HK-2 (cell line): ENCODE measurements around the gene C17orf114.

Experiments used
- DNase-seq: peaks from one replicate; pipeline ENCODE4 v3.0.0-alpha.2; 2018; ENCODE audit not compliant: unreplicated experiment

Gene C17orf114

DNA sequence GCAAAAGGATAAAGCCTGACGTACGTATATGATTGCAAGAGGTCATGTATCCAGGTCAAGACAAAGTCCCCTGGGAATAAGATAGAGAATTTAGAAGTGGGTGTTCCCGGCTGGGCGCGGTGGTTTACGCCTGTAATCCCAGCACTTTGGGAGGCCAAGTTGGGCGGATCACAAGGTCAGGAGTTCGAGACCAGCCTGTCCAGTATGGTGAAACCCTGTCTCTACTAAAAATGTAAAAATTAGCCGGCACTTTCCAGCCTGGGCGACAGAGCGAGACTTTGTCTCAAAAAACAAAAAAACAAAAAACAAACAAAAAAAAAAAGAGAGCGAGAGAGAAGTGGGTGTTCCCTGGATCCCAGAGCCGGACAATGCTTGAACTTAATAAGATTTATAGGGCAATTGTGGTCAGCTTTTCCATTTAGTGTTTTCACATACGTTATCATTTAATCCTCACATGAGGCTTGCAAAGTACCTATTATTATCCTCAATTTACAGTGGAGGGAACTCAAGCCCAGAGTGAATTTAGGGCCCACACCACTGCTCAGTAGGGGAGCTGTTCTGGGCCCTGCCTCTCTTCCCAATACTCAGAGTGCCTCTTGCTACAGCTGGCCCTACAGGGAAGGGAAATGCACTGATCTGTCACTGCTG lies 13.8 kb downstream of the C17orf114 start:
- DNase-seq: no peak

- DNase-seq: no peak
These were observed 15.6 kb downstream of the C17orf114 start for GRCh38 chr17:4786516-4786915.

DNA sequence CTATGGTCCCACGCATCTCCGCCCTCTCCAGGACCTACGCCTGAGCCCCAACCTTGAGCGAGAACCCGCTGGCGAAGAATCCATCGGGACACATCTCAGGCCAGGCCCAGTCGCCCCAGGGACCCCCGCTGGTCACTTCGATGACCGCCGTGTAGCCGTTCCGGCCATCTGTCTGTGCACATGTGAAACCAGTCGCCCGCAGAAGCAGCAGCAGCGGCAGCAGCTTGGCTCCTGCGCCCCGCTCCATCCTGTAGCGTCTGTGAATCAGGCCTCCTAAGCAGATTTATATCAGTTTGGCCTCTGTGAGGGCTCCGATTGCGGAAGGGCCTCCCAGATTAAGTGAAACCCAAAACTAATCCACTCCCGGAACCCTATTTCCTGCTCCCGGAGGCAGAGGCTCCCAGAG lies 16.0 kb downstream of the C17orf114 start, which contains the start of gene VMO1:
Gene VMO1 (minus strand): TSS at position 259 of the 406 bp plus-strand sequence. CDS start 12 bp downstream, at position 247.
- DNase-seq: no peak

DNA sequence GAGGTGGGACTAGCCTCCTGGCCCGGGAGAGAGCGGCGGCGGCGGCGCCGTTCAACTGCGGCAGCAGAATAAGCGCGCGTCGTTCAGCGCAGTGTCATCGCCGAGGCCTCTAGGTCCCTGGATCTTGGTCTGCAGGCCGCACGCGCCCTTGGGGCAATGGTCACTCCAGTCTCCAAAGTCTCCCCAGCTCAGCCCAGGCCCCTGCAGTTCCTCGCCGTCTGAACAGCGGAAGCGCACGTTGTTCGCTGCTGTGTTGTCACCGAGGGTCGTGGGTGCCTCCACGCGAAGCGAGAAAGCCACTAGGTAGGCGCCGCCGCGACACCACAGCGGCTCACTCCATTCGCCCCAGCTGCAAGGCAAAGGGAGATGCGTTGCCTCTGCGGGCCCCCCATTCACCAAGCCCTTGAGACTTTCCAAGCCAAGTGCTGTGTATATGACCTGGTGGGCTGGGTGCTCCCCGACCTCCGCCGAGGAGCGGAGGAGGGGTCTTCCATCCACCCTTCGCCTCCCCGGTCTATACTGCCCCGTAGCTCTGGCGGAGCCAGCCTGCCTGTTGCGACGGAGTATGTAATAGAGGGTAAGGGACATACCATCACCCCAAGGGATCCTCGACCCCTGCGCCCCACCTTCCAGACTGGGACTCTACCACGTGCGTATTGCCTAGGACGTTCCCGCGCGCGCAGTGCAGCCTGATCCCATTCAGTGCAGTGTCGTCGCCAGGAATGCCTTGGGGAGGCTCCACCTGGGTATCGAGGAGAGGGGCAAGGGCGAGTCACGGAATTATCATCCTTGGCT lies 16.6 kb downstream of the C17orf114 start:
- DNase-seq: no peak

- no peak for DNase-seq
These were observed 19.5 kb downstream of the C17orf114 start for GRCh38 chr17:4782652-4783051.

GRCh38 chr17:4780325-4780955 lies 21.7 kb downstream of the C17orf114 start:
- DNase-seq: no peak

DNA sequence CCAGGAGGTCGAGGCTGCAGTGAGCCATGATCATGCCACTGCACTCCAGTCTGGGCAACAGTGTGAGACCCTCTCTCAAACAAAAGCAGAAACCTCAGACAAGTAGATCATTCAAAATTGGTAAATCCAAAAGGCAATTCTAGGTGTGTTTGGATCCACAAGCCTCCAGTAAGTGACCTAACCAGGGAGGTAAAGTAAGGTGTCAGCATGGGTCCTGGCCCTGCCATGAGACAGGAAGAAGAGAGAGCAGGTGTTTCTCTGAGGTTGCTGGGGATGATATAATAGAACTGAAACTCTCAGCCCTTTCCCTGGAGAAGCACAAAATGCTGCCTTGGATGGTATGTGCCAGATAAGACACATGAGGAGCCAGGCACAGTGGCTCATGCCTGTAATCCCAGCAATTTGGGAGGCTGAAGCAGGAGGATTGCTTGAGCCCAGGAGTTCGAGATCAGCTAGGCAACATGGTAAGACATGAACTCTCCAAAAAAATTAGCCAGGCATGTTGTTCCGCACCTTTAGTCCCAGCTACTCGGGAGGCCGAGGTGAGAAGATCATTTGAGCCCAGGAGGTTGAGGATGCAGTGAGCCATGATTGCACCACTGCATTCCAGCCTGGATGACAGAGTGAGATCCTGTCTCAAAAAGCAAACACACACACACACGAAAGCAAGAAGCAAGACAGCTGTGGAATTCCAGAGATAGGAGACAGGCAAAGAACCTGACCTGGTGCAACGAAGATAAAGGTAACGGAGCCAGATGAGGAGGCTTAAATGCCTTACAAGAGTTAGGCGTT lies 24.0 kb downstream of the C17orf114 start:
- DNase-seq: no peak

GRCh38 chr17:4772235-4772613 lies 29.9 kb downstream of the C17orf114 start:
- DNase-seq: no peak

DNA sequence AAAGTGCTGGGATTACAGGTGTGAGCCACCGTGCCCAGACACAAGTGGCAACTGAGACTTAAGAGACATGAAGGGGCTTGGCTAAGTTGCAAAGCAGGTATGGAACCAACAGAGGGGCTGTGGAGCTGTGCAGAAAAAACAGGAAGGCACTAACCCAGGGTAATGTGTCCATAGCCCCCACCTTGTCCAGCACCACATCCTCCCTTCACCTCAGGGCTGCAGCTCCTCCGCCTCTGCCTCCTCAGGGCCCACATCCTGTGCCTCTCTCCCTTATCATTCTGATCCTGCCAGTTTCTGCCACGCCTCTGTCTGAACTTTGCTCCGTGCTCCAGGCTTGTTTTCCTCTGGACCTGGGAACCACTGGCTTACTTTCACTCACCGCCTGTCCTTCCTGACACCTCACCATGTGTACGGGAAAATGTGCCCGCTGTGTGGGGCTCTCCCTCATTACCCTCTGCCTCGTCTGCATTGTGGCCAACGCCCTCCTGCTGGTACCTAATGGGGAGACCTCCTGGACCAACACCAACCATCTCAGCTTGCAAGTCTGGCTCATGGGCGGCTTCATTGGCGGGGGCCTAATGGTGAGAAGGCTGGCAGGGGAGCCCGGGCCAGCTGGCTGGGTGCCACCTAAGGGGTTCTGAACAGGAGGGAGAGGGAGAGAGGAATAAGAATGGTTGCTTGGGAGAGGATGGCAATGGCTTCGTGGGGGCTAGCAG lies 30.5 kb downstream of the C17orf114 start, which contains the start of gene TM4SF5:
Gene TM4SF5 (plus strand): TSS at position 368 of the 716 bp plus-strand sequence. CDS start 37 bp downstream, at position 405.
- no peak for DNase-seq

DNA sequence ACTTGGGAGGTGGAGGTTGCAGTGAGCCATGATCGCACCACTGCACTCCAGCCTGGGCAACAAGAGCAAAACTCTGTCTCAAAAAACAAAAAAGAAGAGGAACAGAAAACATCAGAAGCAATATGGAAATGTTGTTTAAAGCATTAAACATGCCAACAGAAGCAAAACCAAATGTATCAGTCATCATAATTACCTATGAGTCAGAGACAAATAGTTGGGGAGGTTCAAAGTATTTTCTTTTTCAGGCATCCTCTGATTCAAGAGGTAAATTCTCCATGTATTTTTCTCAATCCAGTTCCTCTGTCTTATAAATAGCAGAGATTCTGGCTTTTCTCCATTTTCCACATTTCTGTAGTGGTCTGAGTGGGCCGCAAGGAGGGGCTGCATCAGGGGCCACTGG lies 32.5 kb downstream of the C17orf114 start:
- no peak for DNase-seq

DNA sequence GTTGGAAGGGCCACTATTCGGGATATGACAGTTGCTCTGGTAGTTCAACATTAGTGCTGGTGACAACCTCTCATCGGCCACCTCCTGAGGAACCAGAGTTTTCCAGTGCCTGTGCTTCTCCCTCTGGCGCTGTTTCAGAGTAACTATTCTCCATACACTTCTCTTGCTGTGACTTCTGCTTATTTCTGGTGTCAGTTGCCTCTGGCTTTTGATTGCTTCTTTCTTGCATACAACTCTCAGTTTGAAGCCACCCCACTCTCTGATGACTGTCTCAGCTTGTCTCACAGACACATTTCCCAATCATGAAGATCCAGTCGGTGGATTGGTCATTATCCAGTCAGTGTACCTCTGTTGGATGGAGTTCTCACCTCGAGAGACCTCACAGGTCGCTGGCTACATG lies 33.8 kb downstream of the C17orf114 start:
- no peak for DNase-seq

DNA sequence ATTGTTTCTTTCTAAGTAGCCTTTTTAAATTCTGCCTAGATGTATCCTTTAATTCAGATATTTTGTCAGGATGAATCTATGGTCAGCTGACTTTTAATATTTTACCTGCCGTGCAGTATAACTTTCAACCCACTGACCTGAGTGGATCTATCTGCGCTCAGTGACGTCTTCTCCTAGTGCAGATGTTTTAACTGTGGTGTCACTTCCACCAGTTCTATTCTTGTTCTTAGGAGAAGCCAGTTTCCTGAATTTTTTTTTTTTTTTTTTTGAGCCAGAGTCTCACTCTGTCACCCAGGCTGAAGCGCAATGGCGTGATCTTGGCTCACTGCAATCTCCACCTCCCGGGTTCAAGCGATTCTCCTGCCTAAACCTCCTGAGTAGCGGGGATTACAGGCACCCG lies 35.4 kb downstream of the C17orf114 start:
- no peak for DNase-seq

GRCh38 chr17:4766201-4766600 lies 35.9 kb downstream of the C17orf114 start:
- no peak for DNase-seq

DNA sequence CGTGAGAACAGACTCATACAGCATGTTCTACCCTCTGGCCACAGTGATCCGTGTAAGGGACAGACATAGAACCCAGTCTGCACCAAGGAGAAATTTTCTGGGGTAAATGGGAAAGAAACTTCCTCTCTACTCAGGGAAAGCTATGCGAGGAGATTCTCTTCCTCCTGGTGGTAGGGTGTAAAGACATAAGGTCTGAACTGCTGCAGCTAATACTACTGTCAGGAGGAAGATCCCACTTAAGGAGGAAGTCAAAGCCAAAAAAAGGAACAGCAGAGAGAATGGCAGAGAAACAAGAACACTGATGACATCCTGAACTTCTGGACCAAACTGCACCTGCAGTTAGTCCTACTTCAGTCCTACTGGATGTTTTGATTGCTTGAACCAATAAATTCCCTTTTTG lies 37.5 kb downstream of the C17orf114 start:
- DNase-seq: no peak

DNA sequence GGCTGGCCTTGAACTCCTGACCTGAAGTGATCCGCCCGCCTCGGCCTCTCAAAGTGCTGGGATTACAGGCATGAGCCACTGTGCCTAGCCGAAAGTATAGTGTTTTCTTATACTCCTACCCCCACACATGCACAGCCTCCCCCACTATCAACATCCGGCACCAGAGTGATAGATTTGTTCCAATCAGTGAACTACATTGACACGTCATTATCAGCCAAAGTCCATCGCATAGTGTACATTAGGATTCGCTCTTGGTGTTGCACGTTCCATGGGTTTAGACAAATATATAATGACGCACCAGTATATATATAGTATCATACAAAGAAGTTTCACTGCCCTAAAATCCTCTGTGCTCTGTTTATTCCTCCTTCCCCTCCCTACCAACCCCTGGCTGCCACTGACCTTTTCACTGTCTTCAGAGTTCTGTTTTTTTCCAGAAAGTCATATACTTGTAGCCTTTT lies 42.3 kb downstream of the C17orf114 start:
- no peak for DNase-seq

GRCh38 chr17:4753392-4753791 lies 48.7 kb downstream of the C17orf114 start:
- no peak for DNase-seq

GRCh38 chr17:4751932-4752331 lies 50.2 kb downstream of the C17orf114 start:
- no peak for DNase-seq
